ENCODE measurements around the gene HOMER3.
"Not testable (repeated sequence)": the region's sequence is repeated elsewhere in the genome, so short reads cannot be mapped to it uniquely, and the experiment has no call there.

HOMER3 gene

GRCh38 chr19:18952364-18953003 is 11.5 kb upstream of the HOMER3 start:
- DNase-seq (ENCODE audit: low spot score), result not testable (repeated sequence)

- DNase-seq (ENCODE audit: low spot score), result no peak
Measured at GRCh38 chr19:18951721-18952281, 10.8 kb upstream of the HOMER3 start.

- no peak for DNase-seq (ENCODE audit: low spot score)
Measured at GRCh38 chr19:18949858-18950257, 8.8 kb upstream of the HOMER3 start.

- DNase-seq (ENCODE audit: low spot score), result no peak
Measured at GRCh38 chr19:18948976-18949356, 7.9 kb upstream of the HOMER3 start.

GRCh38 chr19:18948075-18948975 is 7.3 kb upstream of the HOMER3 start:
- DNase-seq (ENCODE audit: low spot score), result no peak

GRCh38 chr19:18946918-18947317 is 5.9 kb upstream of the HOMER3 start:
- DNase-seq (ENCODE audit: low spot score), result no peak

- DNase-seq (ENCODE audit: low spot score), result no peak
Measured at GRCh38 chr19:18946335-18946734, 5.3 kb upstream of the HOMER3 start.

GRCh38 chr19:18945297-18945696 is 4.3 kb upstream of the HOMER3 start:
- DNase-seq (ENCODE audit: low spot score), result no peak

- DNase-seq (ENCODE audit: low spot score), result no peak
Measured at GRCh38 chr19:18943465-18943864, 2.4 kb upstream of the HOMER3 start.

GRCh38 chr19:18942692-18943091 is 1.7 kb upstream of the HOMER3 start:
- no peak for DNase-seq (ENCODE audit: low spot score)

GRCh38 chr19:18941628-18942354 is 774 bp upstream of the HOMER3 start:
- DNase-seq (ENCODE audit: low spot score), result no peak

- peak; percentile 31 for DNase-seq (ENCODE audit: low spot score)
Measured at GRCh38 chr19:18939922-18940768, 872 bp downstream of the HOMER3 start.

- no peak for DNase-seq (ENCODE audit: low spot score)
Measured at GRCh38 chr19:18939163-18939562, 1.9 kb downstream of the HOMER3 start.

GRCh38 chr19:18933297-18933696 is 7.7 kb downstream of the HOMER3 start:
- DNase-seq (ENCODE audit: low spot score), result no peak

- DNase-seq (ENCODE audit: low spot score), result no peak
Measured at GRCh38 chr19:18932216-18932841, 8.7 kb downstream of the HOMER3 start.

- no peak for DNase-seq (ENCODE audit: low spot score)
Measured at GRCh38 chr19:18931316-18932162, 9.5 kb downstream of the HOMER3 start.

- DNase-seq (ENCODE audit: low spot score), result no peak
Measured at GRCh38 chr19:18929311-18929710, 11.7 kb downstream of the HOMER3 start.

- DNase-seq (ENCODE audit: low spot score), result no peak
Measured at GRCh38 chr19:18928018-18928805, 12.8 kb downstream of the HOMER3 start.

- DNase-seq (ENCODE audit: low spot score), result no peak
Measured at GRCh38 chr19:18924684-18925213, 16.3 kb downstream of the HOMER3 start.

Measured in LoVo (cell line).